GM12878 (cell line): ENCODE measurements around the gene RMC1. TPM values are rescaled to one million over a fixed set of nuclear protein-coding genes. Genes with fewer than 3 reads are reported as not detected.

ENCODE experiments used
- ATAC-seq: fragments of 200-7000 bp; cut with Tn5 transposase; 3 replicates; pipeline ENCODE4 v1.9.1; 2020; ENCODE audit warnings: mild to moderate bottlenecking, moderate library complexity
- BruUV-seq: library from RNA; stranded (reverse); fragments of 400-500 nt; replicated peaks from 2 replicates; lab custom pipeline; 2021; lab: Mats Ljungman, UMichigan
- CTCF ChIA-PET: fragments of 300-600 bp; sonication (Branson Sonifier 250); formaldehyde crosslinking; extraction: SDS; loops from one replicate; lab custom pipeline; 2021; ENCODE audit warnings: inconsistent platforms; lab: Yijun Ruan, JAX
- POLR2A ChIA-PET: fragments of 350-600 bp; formaldehyde crosslinking; extraction: SDS; loops from one replicate; lab custom pipeline; 2021; ENCODE audit warnings: inconsistent platforms; lab: Charles Lee
- RAD21 ChIA-PET: fragments of 300-600 bp; sonication (Branson Sonifier 250); formaldehyde crosslinking; loops from one replicate; lab custom pipeline; 2023; ENCODE audit warnings: antibody characterized with exemption; ENCODE audit not compliant: unreplicated experiment; lab: Charles Lee
- SMC1A ChIA-PET: fragments of 300-600 bp; sonication (Branson Sonifier 250); formaldehyde crosslinking; loops from one replicate; lab custom pipeline; 2023; ENCODE audit not compliant: unreplicated experiment, uncharacterized antibody; lab: Charles Lee
- DNase-seq: peaks from one replicate; pipeline ENCODE4 v3.0.0-alpha.2; 2011; ENCODE audit warnings: low read depth, low spot score
- FAIRE-seq: peaks from 3 replicates; lab custom pipeline; 2011; peaks lifted over from hg19 to GRCh38; lab: Jason Lieb, UNC
- H2AFZ ChIP-seq: 2 replicates; pipeline ENCODE4 v1.6.0; 2011; ENCODE audit warnings: low read depth, low read length, control low read depth; ENCODE audit not compliant: control insufficient read depth
- H3K27ac ChIP-seq: 2 replicates; pipeline ENCODE4 v1.5.1; 2011; ENCODE audit warnings: control low read depth; ENCODE audit not compliant: control insufficient read depth, insufficient read depth
- H3K27me3 ChIP-seq, 2 experiments: replicated peaks in 1 of 2; 2 replicates each; pipeline versions ENCODE4 v1.6.0 to v1.6.1; 2011; ENCODE audit warnings: low read length in 1 of 2; ENCODE audit not compliant: control insufficient read depth in 2 of 2, insufficient read depth in 2 of 2
- H3K36me3 ChIP-seq, 2 experiments: 2 replicates each; pipeline ENCODE4 v1.5.1; 2011; ENCODE audit warnings: low read length in 1 of 2; ENCODE audit not compliant: control insufficient read depth in 2 of 2, insufficient read depth in 2 of 2
- H3K4me1 ChIP-seq: 2 replicates; pipeline ENCODE4 v1.6.1; 2011; ENCODE audit warnings: mild to moderate bottlenecking, low read length, moderate library complexity, mixed read lengths; ENCODE audit not compliant: control insufficient read depth, insufficient read depth
- H3K4me2 ChIP-seq: 2 replicates; pipeline ENCODE4 v1.6.0; 2011; ENCODE audit warnings: control low read depth; ENCODE audit not compliant: control insufficient read depth, insufficient read depth
- H3K4me3 ChIP-seq: fragments of 200-600 bp; sonication (generic); 2 replicates; pipeline ENCODE4 v1.5.1; 2016
- H3K79me2 ChIP-seq: 2 replicates; pipeline ENCODE4 v1.6.0; 2011; ENCODE audit warnings: low read length; ENCODE audit not compliant: control insufficient read depth, insufficient read depth
- H3K9ac ChIP-seq: 2 replicates; pipeline ENCODE4 v1.8.0; 2011; ENCODE audit warnings: low read length, control low read depth, mixed read lengths; ENCODE audit not compliant: control insufficient read depth, insufficient read depth
- H3K9me3 ChIP-seq: replicated peaks from 3 replicates; pipeline ENCODE4 v1.5.1; 2011; ENCODE audit warnings: mild to moderate bottlenecking, low read length; ENCODE audit not compliant: control insufficient read depth, insufficient read depth
- H4K20me1 ChIP-seq: 2 replicates; pipeline ENCODE4 v1.6.0; 2011; ENCODE audit not compliant: control insufficient read depth, insufficient read depth
- BRCA1 ChIP-seq: IDR thresholded peaks from 2 replicates; pipeline ENCODE4 v1.6.1; 2011; ENCODE audit warnings: low read depth, low read length, improper control_type of control experiment
- CHD4 ChIP-seq: fragments of 200-600 bp; sonication (generic); IDR thresholded peaks from 2 replicates; pipeline ENCODE4 v1.6.1; 2016; ENCODE audit warnings: mild to moderate bottlenecking
- CREB1 ChIP-seq: IDR thresholded peaks from 2 replicates; pipeline ENCODE4 v1.6.1; 2012; ENCODE audit warnings: low read depth, mild to moderate bottlenecking, inconsistent platforms
- CREM ChIP-seq: IDR thresholded peaks from 2 replicates; pipeline ENCODE4 v1.6.1; 2014; ENCODE audit warnings: antibody characterized with exemption, low read depth
- ETV6 ChIP-seq, 2 experiments: fragments of 450-650 bp in 1 of 2; IDR thresholded peaks in 1 of 2; conservative IDR thresholded peaks in 1 of 2; 2 replicates each; pipeline ENCODE4 v1.6.1; 2014; ENCODE audit warnings: antibody characterized with exemption in 1 of 2, borderline replicate concordance in 1 of 2, low read depth in 1 of 2, mild to moderate bottlenecking in 1 of 2, moderate library complexity in 1 of 2
- GABPA ChIP-seq: IDR thresholded peaks from 2 replicates; pipeline ENCODE4 v1.6.1; 2014; ENCODE audit warnings: antibody characterized with exemption, low read depth, mild to moderate bottlenecking, inconsistent platforms
- SREBF1 ChIP-seq: IDR thresholded peaks from 2 replicates; pipeline ENCODE4 v1.6.1; 2012; ENCODE audit warnings: mild to moderate bottlenecking, low read length
- SRF ChIP-seq, 2 experiments: IDR thresholded peaks; 2 replicates each; pipeline ENCODE4 v1.6.1; 2011; ENCODE audit warnings: low read depth in 2 of 2, low read length in 2 of 2, mild to moderate bottlenecking in 1 of 2, moderate library complexity in 1 of 2
- STAT3 ChIP-seq: IDR thresholded peaks from 2 replicates; pipeline ENCODE4 v1.6.1; 2011; ENCODE audit warnings: low read depth, low read length, improper control_type of control experiment
- SUPT20H ChIP-seq: IDR thresholded peaks from 2 replicates; pipeline ENCODE4 v1.6.1; 2011; ENCODE audit warnings: low read depth, mild to moderate bottlenecking, low read length, moderate library complexity, borderline replicate concordance; ENCODE audit not compliant: control insufficient read depth
- TCF3 ChIP-seq: IDR thresholded peaks from 2 replicates; pipeline ENCODE4 v1.6.1; 2012; ENCODE audit warnings: low read depth, mild to moderate bottlenecking, low read length, borderline replicate concordance; ENCODE audit not compliant: insufficient read depth
- ZNF207 ChIP-seq: fragments of 450-650 bp; IDR thresholded peaks from 2 replicates; pipeline ENCODE4 v1.6.1; 2014; ENCODE audit warnings: antibody characterized with exemption, mild to moderate bottlenecking, borderline replicate concordance
- ZNF384 ChIP-seq: IDR thresholded peaks from 2 replicates; pipeline ENCODE4 v1.6.1; 2012; ENCODE audit warnings: low read depth, mild to moderate bottlenecking, low read length, improper control_type of control experiment, borderline replicate concordance
- WGBS: methylation state at CpG from one replicate; pipeline ENCODE4 v1.1.6; 2016; ENCODE audit warnings: low lambda C conversion rate; ENCODE audit not compliant: insufficient replicate concordance, insufficient coverage; ENCODE audit errors: missing lambda C conversion rate; 5-methylcytosine and 5-hydroxymethylcytosine counted together
- in situ Hi-C: fragments of 300-500 bp; cut with MboI; formaldehyde crosslinking; loops from 9 replicates; pipeline ENCODE4 v1.14.3; 2018; ENCODE audit warnings: mixed read lengths
- intact Hi-C: fragments of 100-400 bp; cut with micrococcal nuclease; formaldehyde crosslinking; loops from one replicate; pipeline ENCODE4 v1.14.2; 2022; ENCODE audit not compliant: unreplicated experiment
- polyA plus RNA-seq, 11 experiments: library from polyadenylated mRNA; depleted of rRNA in 4 of 11; unstranded in 6 of 11; stranded (reverse) in 5 of 11; fragments of >200 nt; fragmentation: Nextera tagmentation in 4 of 11; fragmentation: Illumina TruSeq in 1 of 11; extraction: Ambion mirVana in 4 of 11; extraction: Trizol in 1 of 11; gene quantifications; 1 replicate in 1 of 11; 2 replicates in 10 of 11; pipeline versions ENCODE4 v1.2.1 to v1.2.3, GENCODE V29; 2011 to 2016; ENCODE audit warnings: inconsistent platforms in 2 of 11, missing spikeins in 2 of 11, low read depth in 1 of 11
- total RNA-seq, 4 experiments: library from RNA; depleted of rRNA in 3 of 4; stranded (reverse); fragments of >200 nt in 3 of 4; fragmentation: Illumina TruSeq in 1 of 4; extraction: Trizol in 1 of 4; gene quantifications; 2 replicates each; pipeline versions ENCODE4 v1.2.1 to v1.2.3, GENCODE V29; 2013 to 2021
- TF ChIP-seq, protein P1 (sequence below): fragments of 450-650 bp; formaldehyde crosslinking; IDR thresholded peaks from 2 replicates; pipeline ENCODE4 v1.5.0; 2022; ENCODE audit warnings: mild to moderate bottlenecking, missing genetic modification characterization

The RMC1 gene
- total and polyA plus RNA-seq, 10 of the 15 experiments (the other 5 are each of a cell fraction or from before 2014, with no cell fraction given) = 8.4 to 57.6 (median 42.5) TPM

DNA sequence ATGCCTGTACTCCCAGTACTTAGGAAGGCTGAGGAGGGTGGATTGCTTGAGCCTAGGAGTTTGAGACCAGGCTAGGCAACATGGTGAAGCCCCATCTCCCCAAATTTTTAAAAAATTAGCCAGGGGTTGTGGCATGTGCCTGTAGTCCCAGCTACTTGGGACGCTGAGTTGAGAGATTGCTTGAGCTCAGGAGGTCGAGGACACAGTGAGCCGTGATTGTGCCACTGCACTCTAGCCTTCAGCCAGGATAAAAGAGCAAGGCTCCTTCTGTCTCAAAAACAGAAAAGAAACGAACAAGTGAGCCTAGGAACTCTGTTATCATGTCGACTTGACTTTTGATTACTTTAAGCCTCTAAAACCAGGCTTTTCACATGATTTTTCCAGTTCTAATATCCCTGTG is 69.3 kb downstream of the RMC1 start:
- H3K36me3 ChIP-seq = peaks cover 5 to 26% of the 10 kb centered on the region in 2 experiments
- WGBS = 96% methylated on average over 5 of the region's 5 CpGs
- no peaks in the 10 kb centered on the region for H4K20me1 ChIP-seq
- ATAC-seq = no peak
- CTCF ChIA-PET = interaction anchor here (1.3 kb wide), 1 partner anchor 130 kb away, joined by 4 read pairs; no protein-coding TSS in a partner anchor
- DNase-seq = no peak
- POLR2A ChIA-PET = no interaction called here
- H3K9ac ChIP-seq = no peak overlapping the region
- TF ChIP-seq CHD4 (no peak), SRF (IDR thresholded peaks at IDR 0.05; ENCODE audit: low read depth in 2 of 2, low read length in 2 of 2) (no peak), BRCA1 (no peak), SREBF1 (no peak), ZNF384 (no peak)
- H3K79me2 ChIP-seq = peaks cover 2% of the 10 kb centered on the region; the same call in 1 of the 2 replicates
- H3K27ac ChIP-seq = no peak overlapping the region
- peaks cover 14% of the 10 kb centered on the region for H3K4me1 ChIP-seq
- no peak for FAIRE-seq
- intact Hi-C loops (no loop called here), in situ Hi-C loops (no loop called here)
- BruUV-seq = no TSS peak
- no peaks in the 10 kb centered on the region for H3K9me3 ChIP-seq
- H2AFZ ChIP-seq = no peak overlapping the region
- no peak overlapping the region for H3K4me2 ChIP-seq
- SMC1A ChIA-PET = interaction anchor here (1.3 to 1.7 kb wide), 2 partner anchors 9 to 56 kb away, joined by 3 to 11 read pairs; no protein-coding TSS in a partner anchor
- H3K4me3 ChIP-seq = no peak overlapping the region
- RAD21 ChIA-PET = no interaction called here
- no peaks in the 10 kb centered on the region for H3K27me3 ChIP-seq

DNA sequence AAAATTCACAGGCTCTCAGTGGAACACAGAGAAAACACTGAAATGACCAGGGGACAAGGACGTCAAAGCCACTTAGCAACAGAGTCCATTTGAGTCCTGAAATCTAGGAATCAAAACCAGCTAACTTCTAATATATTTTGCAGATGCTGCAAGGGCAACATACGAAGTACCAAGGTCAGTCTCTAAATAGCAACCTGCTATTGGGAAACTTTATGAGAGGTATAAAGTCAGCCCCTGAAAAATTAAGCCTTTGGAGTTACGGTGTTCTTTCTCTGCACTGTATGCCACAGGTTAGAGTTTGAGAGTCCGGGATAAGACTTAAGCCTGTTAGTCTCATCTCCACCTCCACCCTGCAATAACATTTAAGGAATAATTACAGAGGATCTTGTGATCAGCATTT is 69.7 kb downstream of the RMC1 start:
- no TSS peak for BruUV-seq
- Histone ChIP-seq H3K9me3 (no peaks in the 10 kb centered on the region), H2AFZ (no peak overlapping the region), H3K79me2 (peaks cover 2% of the 10 kb centered on the region; the same call in 1 of the 2 replicates), H4K20me1 (no peaks in the 10 kb centered on the region), H3K4me2 (no peak overlapping the region), H3K36me3 (peaks cover 4 to 26% of the 10 kb centered on the region in 2 experiments), H3K27me3 (no peaks in the 10 kb centered on the region), H3K27ac (no peak overlapping the region), H3K4me3 (no peak overlapping the region), H3K9ac (no peak overlapping the region), H3K4me1 (peaks cover 14% of the 10 kb centered on the region)
- in situ Hi-C loops = no loop called here
- TF ChIP-seq ETV6 (conservative IDR thresholded peaks at IDR 0.05 in 1 of 2, IDR thresholded peaks at IDR 0.05 in 1 of 2; ENCODE audit: borderline replicate concordance in 1 of 2, low read depth in 1 of 2) (no peak), GABPA (no peak), TCF3 (no peak), CREM (no peak), STAT3 (no peak), CREB1 (no peak), SUPT20H (no peak), ZNF207 (no peak)
- TF ChIP-seq, protein P1, sequence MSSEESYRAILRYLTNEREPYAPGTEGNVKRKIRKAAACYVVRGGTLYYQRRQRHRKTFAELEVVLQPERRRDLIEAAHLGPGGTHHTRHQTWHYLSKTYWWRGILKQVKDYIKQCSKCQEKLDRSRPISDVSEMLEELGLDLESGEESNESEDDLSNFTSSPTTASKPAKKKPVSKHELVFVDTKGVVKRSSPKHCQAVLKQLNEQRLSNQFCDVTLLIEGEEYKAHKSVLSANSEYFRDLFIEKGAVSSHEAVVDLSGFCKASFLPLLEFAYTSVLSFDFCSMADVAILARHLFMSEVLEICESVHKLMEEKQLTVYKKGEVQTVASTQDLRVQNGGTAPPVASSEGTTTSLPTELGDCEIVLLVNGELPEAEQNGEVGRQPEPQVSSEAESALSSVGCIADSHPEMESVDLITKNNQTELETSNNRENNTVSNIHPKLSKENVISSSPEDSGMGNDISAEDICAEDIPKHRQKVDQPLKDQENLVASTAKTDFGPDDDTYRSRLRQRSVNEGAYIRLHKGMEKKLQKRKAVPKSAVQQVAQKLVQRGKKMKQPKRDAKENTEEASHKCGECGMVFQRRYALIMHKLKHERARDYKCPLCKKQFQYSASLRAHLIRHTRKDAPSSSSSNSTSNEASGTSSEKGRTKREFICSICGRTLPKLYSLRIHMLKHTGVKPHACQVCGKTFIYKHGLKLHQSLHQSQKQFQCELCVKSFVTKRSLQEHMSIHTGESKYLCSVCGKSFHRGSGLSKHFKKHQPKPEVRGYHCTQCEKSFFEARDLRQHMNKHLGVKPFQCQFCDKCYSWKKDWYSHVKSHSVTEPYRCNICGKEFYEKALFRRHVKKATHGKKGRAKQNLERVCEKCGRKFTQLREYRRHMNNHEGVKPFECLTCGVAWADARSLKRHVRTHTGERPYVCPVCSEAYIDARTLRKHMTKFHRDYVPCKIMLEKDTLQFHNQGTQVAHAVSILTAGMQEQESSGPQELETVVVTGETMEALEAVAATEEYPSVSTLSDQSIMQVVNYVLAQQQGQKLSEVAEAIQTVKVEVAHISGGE (CRISPR knock-in tag) = no peak
- DNase-seq = no peak
- no peak for ATAC-seq
- intact Hi-C loops = no loop called here
- WGBS = 75% methylated on average over 4 of the region's 4 CpGs
- CTCF ChIA-PET = no interaction called here
- POLR2A ChIA-PET = no interaction called here
- FAIRE-seq = no peak
- SMC1A ChIA-PET = interaction anchor here (1.2 to 1.7 kb wide), 4 partner anchors 8 to 130 kb away, joined by 3 to 11 read pairs (median 4); no protein-coding TSS in a partner anchor
- RAD21 ChIA-PET = no interaction called here
